Fibroblast of lung (primary cell): Measurements from ENCODE around the gene LGALS4.

Experiments used
- CTCF ChIP-seq, 2 donors: IDR thresholded peaks in 1 of 2; conservative IDR thresholded peaks in 1 of 2; 1 replicate in 1 of 2; 2 replicates in 1 of 2; pipeline ENCODE4 v1.5.1; 2011 to 2012; ENCODE audit warnings: low read length in 2 of 2, control low read depth in 1 of 2, inconsistent platforms in 1 of 2, low read depth in 1 of 2, mild to moderate bottlenecking in 1 of 2
- EZH2 ChIP-seq: IDR thresholded peaks from 2 replicates; pipeline ENCODE4 v1.5.1; 2012; ENCODE audit warnings: low read length, control low read depth, mild to moderate bottlenecking; ENCODE audit errors: missing control alignments

GRCh38 chr19:38778733-38779132 is 34.0 kb downstream of the LGALS4 start:
- no peak for TF ChIP-seq CTCF (conservative IDR thresholded peaks at IDR 0.05 in 1 of 2, IDR thresholded peaks at IDR 0.05 in 1 of 2; ENCODE audit: low read depth in 1 of 2, low read length in 2 of 2)
- no peak for TF ChIP-seq EZH2
